Urinary bladder (tissue), 4 donors: ENCODE measurements around the gene PRMT2. TPM values are rescaled to one million over a fixed set of nuclear protein-coding genes. Genes with fewer than 3 reads are reported as not detected.
A peak's percentile ranks its signal among the peaks of the same experiment; 100 is the strongest.
"Not testable (repeated sequence)": the region's sequence is repeated elsewhere in the genome, so short reads cannot be mapped to it uniquely, and the experiment has no call there.

Experiments
- DNase-seq: peaks from one replicate; pipeline ENCODE4 v3.0.0-alpha.2; 2015; ENCODE audit errors: extremely low spot score
- H3K27ac ChIP-seq: one replicate; pipeline ENCODE4 v1.5.1; 2013; ENCODE audit warnings: low read depth, mild to moderate bottlenecking, moderate library complexity
- H3K36me3 ChIP-seq: one replicate; pipeline ENCODE4 v1.6.1; 2013; ENCODE audit warnings: mild to moderate bottlenecking, moderate library complexity; ENCODE audit not compliant: insufficient read depth
- H3K4me1 ChIP-seq: one replicate; pipeline ENCODE4 v1.6.1; 2013; ENCODE audit warnings: mild to moderate bottlenecking, moderate library complexity; ENCODE audit not compliant: insufficient read depth
- H3K4me3 ChIP-seq: one replicate; pipeline ENCODE4 v1.5.1; 2013; ENCODE audit warnings: low read depth, low read length
- WGBS: extraction: QIAGEN DNeasy Blood & Tissue Kit; methylation state at CpG from one replicate; pipeline ENCODE4 v1.1.7; 2013; 5-methylcytosine and 5-hydroxymethylcytosine counted together
- polyA plus RNA-seq: library from polyadenylated mRNA; stranded (reverse); fragments of 200-250 nt; gene quantifications from one replicate; pipeline ENCODE4 v1.2.3, GENCODE V29; 2013
- total RNA-seq: library from RNA; depleted of rRNA; stranded (reverse); fragments of >200 nt; gene quantifications from one replicate; pipeline ENCODE4 v1.2.3, GENCODE V29; 2014
- donor health status: healthy with polysubstance abuse.
- donor health status: healthy.

PRMT2 gene
- total and polyA plus RNA-seq, 2 donors: 122 to 145 TPM

GRCh38 chr21:46661642-46662366 is 26.3 kb downstream of the PRMT2 start:
- 68% methylated on average over 61 of the region's 61 CpGs for WGBS
- Histone ChIP-seq H3K4me1 (no peaks in the 10 kb centered on the region), H3K4me3 (peak overlapping the region; percentile 20), H3K27ac (no peak overlapping the region), H3K36me3 (no peaks in the 10 kb centered on the region)
- DNase-seq: no peak

GRCh38 chr21:46662367-46662654 is 26.8 kb downstream of the PRMT2 start:
- DNase-seq: no peak
- no peaks in the 10 kb centered on the region for H3K36me3 ChIP-seq
- no peaks in the 10 kb centered on the region for H3K4me1 ChIP-seq
- WGBS: 85% methylated on average over 11 of the region's 11 CpGs
- H3K27ac ChIP-seq: no peak overlapping the region
- no peak overlapping the region for H3K4me3 ChIP-seq

DNA sequence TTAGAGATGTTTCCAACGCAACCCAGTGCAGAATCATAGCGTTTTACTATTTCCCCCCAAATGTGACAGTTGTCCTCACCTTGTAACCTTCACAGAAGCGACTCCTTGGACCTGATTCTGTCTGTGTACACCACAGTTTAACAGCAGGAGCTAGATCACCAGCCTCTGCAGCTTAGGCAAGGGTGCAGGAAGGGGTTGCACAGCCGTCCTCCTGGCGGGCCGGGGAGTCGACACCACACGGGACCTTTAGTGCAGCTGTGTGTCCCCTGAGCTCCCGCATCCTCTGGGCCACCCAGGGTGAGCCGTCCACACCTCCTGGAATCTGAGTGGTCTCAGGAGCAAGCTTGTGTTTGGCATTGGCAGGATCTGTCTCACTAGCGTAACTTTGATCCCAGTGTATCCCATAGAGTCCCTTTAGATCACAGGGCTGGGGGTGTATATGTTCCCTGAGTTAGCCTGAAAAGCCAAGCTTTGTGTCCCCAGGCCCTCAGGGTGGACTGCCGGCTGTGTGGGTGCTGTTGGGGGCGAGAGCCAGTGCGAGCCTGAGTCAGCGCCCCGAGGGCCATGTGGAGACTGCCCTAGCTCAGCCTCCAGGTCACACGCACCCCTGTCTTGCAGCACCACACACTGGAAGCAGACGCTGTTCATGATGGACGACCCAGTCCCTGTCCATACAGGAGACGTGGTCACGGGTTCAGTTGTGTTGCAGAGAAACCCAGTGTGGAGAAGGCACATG is 27.5 kb downstream of the PRMT2 start:
- Histone ChIP-seq H3K4me3 (no peak overlapping the region), H3K27ac (no peak overlapping the region), H3K36me3 (no peaks in the 10 kb centered on the region), H3K4me1 (no peaks in the 10 kb centered on the region)
- 80% methylated on average over 21 of the region's 21 CpGs for WGBS
- no peak for DNase-seq

DNA sequence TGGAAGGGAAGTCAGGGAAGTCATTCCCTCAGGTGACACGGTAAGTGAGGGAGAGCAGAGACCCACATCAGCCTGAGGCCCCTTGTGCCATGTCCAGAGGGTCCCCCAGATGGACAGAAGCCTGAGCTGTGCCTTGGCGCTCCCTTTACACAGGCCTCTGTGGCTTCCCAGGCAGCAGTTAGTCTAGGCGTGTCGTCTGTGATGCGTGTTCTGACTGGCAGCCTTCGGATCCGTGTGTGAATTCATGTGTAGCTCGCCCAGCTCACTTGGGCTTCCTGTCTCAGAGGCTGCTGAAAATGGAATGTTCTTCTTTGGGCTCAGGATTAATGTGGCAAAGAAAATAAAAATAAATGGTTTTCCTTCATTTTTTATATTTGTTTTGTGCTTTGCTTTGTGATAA is 28.3 kb downstream of the PRMT2 start:
- Histone ChIP-seq H3K4me1 (no peaks in the 10 kb centered on the region), H3K27ac (no peak overlapping the region), H3K4me3 (no peak overlapping the region), H3K36me3 (no peaks in the 10 kb centered on the region)
- no peak for DNase-seq
- 87% methylated on average over 8 of the region's 8 CpGs for WGBS

GRCh38 chr21:46664316-46664995 is 29.0 kb downstream of the PRMT2 start:
- WGBS: 92% methylated on average over 24 of the region's 24 CpGs
- no peak overlapping the region for H3K4me3 ChIP-seq
- DNase-seq: no peak
- no peaks in the 10 kb centered on the region for H3K36me3 ChIP-seq
- H3K4me1 ChIP-seq: no peaks in the 10 kb centered on the region
- H3K27ac ChIP-seq: no peak overlapping the region

DNA sequence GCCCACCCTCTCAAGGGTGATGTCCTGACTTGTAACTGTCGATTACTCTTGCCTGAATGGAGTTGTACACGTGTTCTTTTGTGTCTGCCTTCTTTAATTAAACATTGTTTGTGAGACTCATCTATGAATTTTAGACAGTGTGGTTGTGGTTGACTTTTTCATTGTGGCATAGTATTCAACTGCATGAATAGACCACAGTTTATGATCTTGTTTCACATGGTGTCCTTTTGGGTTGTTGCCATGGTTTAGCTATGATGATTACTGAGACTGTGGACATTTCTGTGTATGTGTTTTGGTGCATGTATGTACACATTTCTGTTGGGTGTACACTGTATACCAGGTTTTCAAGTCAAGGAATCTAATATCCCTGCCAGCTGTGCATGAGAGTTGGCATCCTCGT is 30.1 kb downstream of the PRMT2 start:
- WGBS: 87% methylated on average over 3 of the region's 3 CpGs
- no peak for DNase-seq
- H3K4me1 ChIP-seq: no peaks in the 10 kb centered on the region
- no peaks in the 10 kb centered on the region for H3K36me3 ChIP-seq
- no peak overlapping the region for H3K4me3 ChIP-seq
- no peak overlapping the region for H3K27ac ChIP-seq

DNA sequence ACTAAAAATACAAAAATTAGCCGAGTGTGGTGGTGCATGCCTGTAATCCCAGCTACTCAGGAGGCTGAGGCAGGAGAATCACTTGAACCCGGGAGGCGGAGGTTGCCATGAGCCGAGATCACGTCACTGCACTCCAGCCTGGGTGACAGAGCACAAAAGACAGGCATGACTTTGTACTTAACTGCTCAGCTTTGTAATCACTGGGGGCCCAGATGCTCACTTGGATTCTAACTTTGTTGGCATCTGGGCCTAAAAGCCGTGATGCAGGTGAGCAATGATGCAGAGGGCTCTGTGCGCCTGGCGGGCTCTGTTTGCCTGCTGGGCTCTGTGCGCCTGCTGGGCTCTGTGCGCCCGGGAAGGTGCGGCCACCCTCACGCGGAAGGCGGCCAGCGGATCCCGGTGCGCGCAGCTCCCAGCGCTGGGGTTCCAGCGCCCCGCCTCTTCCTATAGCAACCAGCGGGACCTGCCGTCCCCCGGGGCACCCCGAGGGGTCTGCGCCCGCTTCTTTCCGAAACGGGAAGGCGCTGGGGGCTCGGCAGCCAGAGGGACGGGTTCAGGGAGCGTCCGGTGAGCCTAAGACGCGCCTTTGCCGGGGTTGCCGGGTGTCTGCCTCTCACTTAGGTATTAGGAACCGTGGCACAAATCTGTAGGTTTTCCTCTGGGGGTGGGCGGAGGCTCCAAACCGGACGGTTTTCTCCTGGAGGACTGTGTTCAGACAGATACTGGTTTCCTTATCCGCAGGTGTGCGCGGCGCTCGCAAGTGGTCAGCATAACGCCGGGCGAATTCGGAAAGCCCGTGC is 31.7 kb downstream of the PRMT2 start:
- no peaks in the 10 kb centered on the region for H3K4me1 ChIP-seq
- H3K27ac ChIP-seq: no peak overlapping the region
- no peak for DNase-seq
- peak overlapping the region; percentile 40 for H3K4me3 ChIP-seq
- 9% methylated on average over 53 of the region's 53 CpGs for WGBS
- no peaks in the 10 kb centered on the region for H3K36me3 ChIP-seq

- Histone ChIP-seq H3K27ac (no peak overlapping the region), H3K4me1 (no peaks in the 10 kb centered on the region), H3K36me3 (no peaks in the 10 kb centered on the region), H3K4me3 (peak overlapping the region; percentile 40)
- 2% methylated on average over 53 of the region's 53 CpGs for WGBS
- no peak for DNase-seq
These were observed 32.4 kb downstream of the PRMT2 start for GRCh38 chr21:46667741-46668380.

DNA sequence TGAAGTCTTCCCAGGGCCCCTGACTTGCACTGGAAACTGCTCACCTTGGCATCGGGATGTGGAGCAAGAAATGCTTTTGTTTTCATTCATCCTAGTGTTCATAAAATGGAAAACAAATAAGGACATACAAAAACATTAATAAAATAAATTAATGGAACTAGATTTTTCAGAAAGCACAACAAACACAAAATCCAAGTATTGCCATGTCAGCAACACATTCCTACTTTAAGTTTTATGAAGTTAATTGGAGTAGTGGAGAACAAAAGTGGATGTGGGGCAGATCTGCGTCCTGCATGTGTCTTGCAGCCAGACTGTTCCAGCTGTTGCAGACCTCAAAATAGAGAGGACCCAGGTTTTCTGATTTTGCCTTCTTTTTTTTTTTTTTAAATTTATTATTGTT is 32.9 kb downstream of the PRMT2 start:
- H3K4me1 ChIP-seq: no peaks in the 10 kb centered on the region
- H3K36me3 ChIP-seq: no peaks in the 10 kb centered on the region
- H3K27ac ChIP-seq: no peak overlapping the region
- no peak overlapping the region for H3K4me3 ChIP-seq
- DNase-seq: no peak
- 63% methylated on average over 2 of the region's 2 CpGs for WGBS

DNA sequence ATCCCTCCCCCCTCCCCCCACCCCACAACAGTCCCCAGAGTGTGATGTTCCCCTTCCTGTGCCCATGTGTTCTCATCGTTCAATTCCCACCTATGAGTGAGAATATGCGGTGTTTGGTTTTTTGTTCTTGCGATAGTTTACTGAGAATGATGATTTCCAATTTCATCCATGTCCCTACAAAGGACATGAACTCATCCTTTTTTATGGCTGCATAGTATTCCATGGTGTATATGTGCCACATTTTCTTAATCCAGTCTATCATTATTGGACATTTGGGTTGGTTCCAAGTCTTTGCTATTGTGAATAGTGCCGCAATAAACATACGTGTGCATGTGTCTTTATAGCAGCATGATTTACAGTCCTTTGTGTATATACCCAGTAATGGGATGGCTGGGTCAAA is 33.4 kb downstream of the PRMT2 start:
- H3K4me3 ChIP-seq, H3K27ac ChIP-seq, H3K36me3 ChIP-seq, DNase-seq, H3K4me1 ChIP-seq: not testable (repeated sequence)
- 88% methylated on average over 4 of the region's 5 CpGs for WGBS

DNA sequence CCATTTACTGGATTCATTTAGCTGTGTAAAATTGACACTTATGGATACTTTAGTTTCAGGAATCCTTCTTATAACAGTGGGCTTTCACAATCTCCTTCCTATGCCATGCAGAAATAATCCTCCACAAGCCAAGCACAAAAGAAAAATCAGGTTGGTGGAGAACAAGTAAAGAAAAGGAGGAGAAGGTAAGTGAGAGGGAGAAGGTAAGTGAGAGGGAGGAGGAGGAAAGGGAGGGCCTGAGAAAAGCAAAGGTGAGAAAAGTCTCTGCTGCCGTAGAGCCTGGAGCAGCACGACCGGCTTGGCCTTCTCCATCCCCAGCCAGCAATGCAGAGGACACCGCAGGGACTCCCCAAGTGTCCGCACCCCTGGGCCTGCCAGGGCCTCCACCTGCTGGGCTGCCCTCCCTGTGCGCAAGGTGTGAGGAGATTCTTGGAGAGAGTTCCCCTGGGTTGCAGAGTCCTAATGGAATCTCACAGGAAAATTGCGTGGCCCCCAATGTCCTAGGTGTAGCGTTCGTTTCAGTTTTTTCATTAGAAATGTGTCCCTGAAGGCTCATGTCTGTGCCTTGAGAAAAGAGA is 39.0 kb downstream of the PRMT2 start:
- WGBS: 89% methylated on average over 9 of the region's 9 CpGs
- Histone ChIP-seq H3K36me3 (no peaks in the 10 kb centered on the region), H3K4me3 (no peak overlapping the region), H3K27ac (no peak overlapping the region), H3K4me1 (no peaks in the 10 kb centered on the region)
- DNase-seq: no peak

DNA sequence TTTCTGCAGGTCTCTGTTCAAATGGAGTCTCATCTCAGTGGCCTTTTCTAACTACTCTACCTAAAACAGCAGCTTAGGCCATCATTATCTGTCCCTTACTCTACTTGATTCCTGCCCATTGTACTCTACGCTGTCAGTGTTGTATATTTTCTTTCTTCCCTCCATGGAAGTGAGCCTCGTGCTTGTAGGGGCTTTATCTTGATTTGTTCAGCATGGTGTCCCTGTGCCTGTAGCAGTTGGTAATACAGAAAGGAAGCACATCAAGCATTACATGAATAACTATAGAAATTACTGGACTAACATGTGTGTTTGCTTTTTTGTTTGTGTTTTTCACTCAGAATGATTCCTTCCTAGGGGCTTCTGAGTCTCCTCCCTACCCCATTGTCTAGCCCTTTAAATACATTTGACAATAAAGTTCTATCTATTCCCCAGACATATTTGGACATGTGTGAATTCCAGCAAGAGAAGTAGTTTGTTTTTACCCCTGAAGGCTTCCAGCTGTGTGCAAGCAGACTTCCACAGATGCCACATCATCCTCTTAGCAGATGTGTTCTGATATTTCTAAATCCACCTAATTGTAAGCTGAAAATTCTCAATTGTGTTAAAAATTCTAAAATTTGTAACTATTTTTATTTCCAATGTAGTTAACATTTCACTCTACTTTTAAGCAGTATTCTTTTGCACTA is 40.3 kb downstream of the PRMT2 start:
- H3K4me1 ChIP-seq: no peaks in the 10 kb centered on the region
- no peak for DNase-seq
- WGBS: 41% methylated on average over 2 of the region's 2 CpGs
- no peak overlapping the region for H3K4me3 ChIP-seq
- H3K36me3 ChIP-seq: no peaks in the 10 kb centered on the region
- no peak overlapping the region for H3K27ac ChIP-seq
